Measurements from ENCODE around the gene ZFHX3. TPM values are rescaled to one million over a fixed set of nuclear protein-coding genes. Genes with fewer than 3 reads are reported as not detected.
"Not testable (repeated sequence)": the region's sequence is repeated elsewhere in the genome, so short reads cannot be mapped to it uniquely, and the experiment has no call there.

ZFHX3 gene
- 3.2 and 4.3 TPM in 2 replicates for total RNA-seq

GRCh38 chr16:73047536-73048291 lies at the start of gene ZFHX3:
TSS of gene ZFHX3 (minus strand) at chr16:73048128. CDS start at chr16:72960145, 87,983 bp downstream.
- no peak for DNase-seq (ENCODE audit: low read depth, low spot score)

GRCh38 chr16:73096510-73096909 lies 48.6 kb upstream of the ZFHX3 start:
- DNase-seq (ENCODE audit: low read depth, low spot score) = no peak

- DNase-seq (ENCODE audit: low read depth, low spot score) = no peak
These were observed 48.0 kb upstream of the ZFHX3 start for GRCh38 chr16:73095885-73096421.

- no peak for DNase-seq (ENCODE audit: low read depth, low spot score)
These were observed 47.4 kb upstream of the ZFHX3 start for GRCh38 chr16:73095142-73095820.

- DNase-seq (ENCODE audit: low read depth, low spot score) = no peak
These were observed 46.4 kb upstream of the ZFHX3 start for GRCh38 chr16:73094371-73094770.

- no peak for DNase-seq (ENCODE audit: low read depth, low spot score)
These were observed 45.5 kb upstream of the ZFHX3 start for GRCh38 chr16:73093146-73094144.

- no peak for DNase-seq (ENCODE audit: low read depth, low spot score)
These were observed 44.4 kb upstream of the ZFHX3 start for GRCh38 chr16:73092236-73092781.

- no peak for DNase-seq (ENCODE audit: low read depth, low spot score)
These were observed 43.2 kb upstream of the ZFHX3 start for GRCh38 chr16:73091174-73091573.

GRCh38 chr16:73089420-73089819 lies 41.5 kb upstream of the ZFHX3 start:
- DNase-seq (ENCODE audit: low read depth, low spot score) = no peak

GRCh38 chr16:73086108-73086507 lies 38.2 kb upstream of the ZFHX3 start:
- no peak for DNase-seq (ENCODE audit: low read depth, low spot score)

- no peak for DNase-seq (ENCODE audit: low read depth, low spot score)
These were observed 35.3 kb upstream of the ZFHX3 start for GRCh38 chr16:73083271-73083670.

- DNase-seq (ENCODE audit: low read depth, low spot score) = not testable (repeated sequence)
These were observed 34.7 kb upstream of the ZFHX3 start for GRCh38 chr16:73082634-73083051.

- DNase-seq (ENCODE audit: low read depth, low spot score) = no peak
These were observed 33.0 kb upstream of the ZFHX3 start for GRCh38 chr16:73080931-73081330.

- no peak for DNase-seq (ENCODE audit: low read depth, low spot score)
These were observed 28.4 kb upstream of the ZFHX3 start for GRCh38 chr16:73076324-73076810.

GRCh38 chr16:73074382-73074781 lies 26.5 kb upstream of the ZFHX3 start:
- no peak for DNase-seq (ENCODE audit: low read depth, low spot score)

- not testable (repeated sequence) for DNase-seq (ENCODE audit: low read depth, low spot score)
These were observed 24.1 kb upstream of the ZFHX3 start for GRCh38 chr16:73072051-73072450.

- no peak for DNase-seq (ENCODE audit: low read depth, low spot score)
These were observed 23.4 kb upstream of the ZFHX3 start for GRCh38 chr16:73071131-73071940.

GRCh38 chr16:73069581-73070262 lies 21.8 kb upstream of the ZFHX3 start:
- no peak for DNase-seq (ENCODE audit: low read depth, low spot score)

All from pulmonary artery endothelial cell (primary cell).